Duodenal mucosa (tissue), 2 donors: ENCODE results near the gene NFIB.

Experiments
- H3K27ac ChIP-seq: one replicate; pipeline ENCODE4 v1.7.0; 2013; ENCODE audit warnings: low read depth, low read length
- H3K27me3 ChIP-seq, 2 donors: one replicate each; pipeline ENCODE4 v1.7.0; 2013; ENCODE audit warnings: low read length in 2 of 2, control low read depth in 1 of 2; ENCODE audit not compliant: insufficient read depth in 2 of 2, control insufficient read depth in 1 of 2
- H3K36me3 ChIP-seq, 2 donors: one replicate each; pipeline ENCODE4 v1.7.0; 2013; ENCODE audit warnings: low read length in 2 of 2, control low read depth in 1 of 2; ENCODE audit not compliant: insufficient read depth in 2 of 2, control insufficient read depth in 1 of 2
- H3K4me1 ChIP-seq, 2 donors: one replicate each; pipeline ENCODE4 v1.7.0; 2013; ENCODE audit warnings: low read length in 2 of 2, control low read depth in 1 of 2; ENCODE audit not compliant: insufficient read depth in 2 of 2, control insufficient read depth in 1 of 2
- H3K4me3 ChIP-seq, 2 donors: one replicate each; pipeline ENCODE4 v1.7.0; 2013; ENCODE audit warnings: low read length in 2 of 2, low read depth in 1 of 2
- H3K9ac ChIP-seq, 2 donors: one replicate each; pipeline ENCODE4 v1.7.0; 2013; ENCODE audit warnings: low read length in 2 of 2, low read depth in 1 of 2
- H3K9me3 ChIP-seq, 2 donors: one replicate each; pipeline ENCODE4 v1.7.0; 2013; ENCODE audit warnings: low read length in 2 of 2, control low read depth in 1 of 2; ENCODE audit not compliant: control insufficient read depth in 1 of 2

Gene NFIB

GRCh38 chr9:14321517-14322130 lies 7.7 kb upstream of the NFIB start:
- Histone ChIP-seq H3K36me3 (no peaks in the 10 kb centered on the region), H3K9ac (peak overlapping the region; percentile 46 to 72), H3K27ac (peak overlapping the region; percentile 87), H3K4me3 (peak overlapping the region; percentile 81 to 87), H3K4me1 (peaks cover 18 to 37% of the 10 kb centered on the region in 2 donors), H3K9me3 (no peaks in the 10 kb centered on the region), H3K27me3 (no peaks in the 10 kb centered on the region)

GRCh38 chr9:14320271-14321181 lies 6.6 kb upstream of the NFIB start:
- Histone ChIP-seq H3K4me3 (peak overlapping the region; percentile 81 to 87), H3K27ac (no peak overlapping the region), H3K27me3 (no peaks in the 10 kb centered on the region), H3K9ac (peak overlapping the region in 1 of 2 donors; percentile 46), H3K36me3 (no peaks in the 10 kb centered on the region), H3K9me3 (no peaks in the 10 kb centered on the region), H3K4me1 (peaks cover 22 to 41% of the 10 kb centered on the region in 2 donors)

- Histone ChIP-seq H3K27me3 (no peaks in the 10 kb centered on the region), H3K4me3 (no peak overlapping the region), H3K4me1 (peaks cover 22 to 41% of the 10 kb centered on the region in 2 donors), H3K27ac (no peak overlapping the region), H3K9me3 (no peaks in the 10 kb centered on the region), H3K36me3 (no peaks in the 10 kb centered on the region), H3K9ac (no peak overlapping the region)
Measured at GRCh38 chr9:14318934-14319580, 5.1 kb upstream of the NFIB start.

- H3K9ac ChIP-seq = no peak overlapping the region
Measured at GRCh38 chr9:14318361-14318760, 4.4 kb upstream of the NFIB start.

GRCh38 chr9:14317667-14318320 lies 3.9 kb upstream of the NFIB start:
- Histone ChIP-seq H3K4me3 (no peak overlapping the region), H3K9me3 (no peaks in the 10 kb centered on the region), H3K36me3 (no peaks in the 10 kb centered on the region), H3K27me3 (no peaks in the 10 kb centered on the region), H3K9ac (no peak overlapping the region), H3K4me1 (peaks cover 19 to 41% of the 10 kb centered on the region in 2 donors), H3K27ac (no peak overlapping the region)

More at GRCh38 chr9:14318361-14318760, 4.4 kb upstream of the NFIB start:
- Histone ChIP-seq H3K9me3 (no peaks in the 10 kb centered on the region), H3K36me3 (no peaks in the 10 kb centered on the region), H3K4me3 (no peak overlapping the region), H3K27me3 (no peaks in the 10 kb centered on the region), H3K4me1 (peaks cover 19 to 41% of the 10 kb centered on the region in 2 donors), H3K27ac (no peak overlapping the region)

GRCh38 chr9:14316602-14317300 lies 2.8 kb upstream of the NFIB start:
- no peaks in the 10 kb centered on the region for H3K9me3 ChIP-seq
- H3K36me3 ChIP-seq = no peaks in the 10 kb centered on the region
- peaks cover 0 to 6% of the 10 kb centered on the region in 2 donors for H3K27me3 ChIP-seq
- peaks cover 19 to 39% of the 10 kb centered on the region in 2 donors for H3K4me1 ChIP-seq
- H3K4me3 ChIP-seq = peak overlapping the region; percentile 76 to 84
- H3K9ac ChIP-seq = peak overlapping the region; percentile 58 to 72
- H3K27ac ChIP-seq = no peak overlapping the region

GRCh38 chr9:14315875-14316601 lies 2.1 kb upstream of the NFIB start:
- peak overlapping the region; percentile 58 to 72 for H3K9ac ChIP-seq

GRCh38 chr9:14314929-14315874 lies 1.3 kb upstream of the NFIB start:
- no peaks in the 10 kb centered on the region for H3K9me3 ChIP-seq
- H3K4me1 ChIP-seq = peaks cover 9 to 24% of the 10 kb centered on the region in 2 donors
- H3K36me3 ChIP-seq = no peaks in the 10 kb centered on the region
- peak overlapping the region; percentile 82 for H3K27ac ChIP-seq
- H3K4me3 ChIP-seq = peak overlapping the region; percentile 84 to 85
- H3K27me3 ChIP-seq = peaks cover 0 to 7% of the 10 kb centered on the region in 2 donors
- H3K9ac ChIP-seq = peak overlapping the region; percentile 58 to 72

More at GRCh38 chr9:14315875-14316601, 2.1 kb upstream of the NFIB start:
- H3K27ac ChIP-seq = peak overlapping the region; percentile 69
- H3K4me3 ChIP-seq = peak overlapping the region; percentile 76 to 84
- peaks cover 0 to 6% of the 10 kb centered on the region in 2 donors for H3K27me3 ChIP-seq
- peaks cover 14 to 32% of the 10 kb centered on the region in 2 donors for H3K4me1 ChIP-seq
- H3K9me3 ChIP-seq = no peaks in the 10 kb centered on the region
- H3K36me3 ChIP-seq = no peaks in the 10 kb centered on the region
